PC-3 (cell line): ENCODE results near the gene SQOR. TPM values are rescaled to one million over a fixed set of nuclear protein-coding genes. Genes with fewer than 3 reads are reported as not detected.

Source experiments
- ATAC-seq: fragments of 200-7000 bp; cut with Tn5 transposase; 2 replicates; pipeline ENCODE4 v1.9.1; 2020; ENCODE audit warnings: mild to moderate bottlenecking, moderate library complexity
- BruUV-seq: library from RNA; stranded (reverse); fragments of 400-500 nt; replicated peaks from 2 replicates; lab custom pipeline; 2021; lab: Mats Ljungman, UMichigan
- CTCF ChIA-PET: fragments of 300-600 bp; sonication (Branson Sonifier 250); formaldehyde crosslinking; loops from one replicate; lab custom pipeline; 2022; ENCODE audit warnings: antibody characterized with exemption; lab: Charles Lee
- POLR2A ChIA-PET: fragments of 300-600 bp; sonication (Branson Sonifier 250); formaldehyde crosslinking; loops from one replicate; lab custom pipeline; 2022; ENCODE audit warnings: antibody characterized with exemption; ENCODE audit not compliant: unreplicated experiment; lab: Charles Lee
- DNase-seq: peaks from one replicate; pipeline ENCODE4 v3.0.0-alpha.2; 2015
- H2AFZ ChIP-seq: fragments of 300-600 bp; sonication (generic); 2 replicates; pipeline ENCODE4 v1.6.0; 2016; ENCODE audit warnings: antibody characterized with exemption, low read length
- H3F3A ChIP-seq: fragments of 300-600 bp; sonication (generic); one replicate; pipeline ENCODE4 v1.6.0; 2017; ENCODE audit warnings: antibody characterized with exemption, low read length, control low read depth, mild to moderate bottlenecking; ENCODE audit not compliant: unreplicated experiment
- H3K27ac ChIP-seq: fragments of 300-600 bp; sonication (generic); 2 replicates; pipeline ENCODE4 v1.5.1; 2016; ENCODE audit warnings: mild to moderate bottlenecking, low read length
- H3K27me3 ChIP-seq: fragments of 300-600 bp; sonication (generic); 2 replicates; pipeline ENCODE4 v1.6.1; 2016; ENCODE audit warnings: low read length, mixed read lengths
- H3K36me3 ChIP-seq: fragments of 300-600 bp; sonication (generic); 2 replicates; pipeline ENCODE4 v1.6.1; 2016; ENCODE audit warnings: low read depth, mixed run types, low read length, mixed read lengths
- H3K4me1 ChIP-seq: fragments of 300-600 bp; sonication (generic); 2 replicates; pipeline ENCODE4 v1.5.1; 2016; ENCODE audit warnings: low read length; ENCODE audit not compliant: insufficient read depth
- H3K4me2 ChIP-seq: fragments of 300-600 bp; sonication (generic); 2 replicates; pipeline ENCODE4 v1.6.0; 2016; ENCODE audit warnings: low read length
- H3K4me3 ChIP-seq: fragments of 300-600 bp; sonication (generic); 2 replicates; pipeline ENCODE4 v1.5.1; 2016; ENCODE audit warnings: mild to moderate bottlenecking, low read length, mixed read lengths
- H3K79me2 ChIP-seq: fragments of 300-600 bp; sonication (generic); 2 replicates; pipeline ENCODE4 v1.6.1; 2017; ENCODE audit warnings: low read length, mixed read lengths
- H3K9ac ChIP-seq: fragments of 300-600 bp; sonication (generic); 2 replicates; pipeline ENCODE4 v1.6.0; 2016; ENCODE audit warnings: mild to moderate bottlenecking, low read length
- H3K9me2 ChIP-seq: fragments of 300-600 bp; sonication (generic); replicated peaks from 2 replicates; pipeline ENCODE4 v1.6.1; 2016; ENCODE audit warnings: mixed run types, low read length, mixed read lengths
- H3K9me3 ChIP-seq: fragments of 300-600 bp; sonication (generic); 2 replicates; pipeline ENCODE4 v1.6.1; 2016; ENCODE audit warnings: low read length, mixed read lengths
- H4K20me1 ChIP-seq: fragments of 300-600 bp; sonication (generic); 2 replicates; pipeline ENCODE4 v1.6.1; 2016; ENCODE audit warnings: low read length, mixed read lengths
- EZH2 ChIP-seq: fragments of 300-600 bp; sonication (generic); IDR thresholded peaks from one replicate; pipeline ENCODE4 v1.6.1; 2017; ENCODE audit warnings: antibody characterized with exemption, mild to moderate bottlenecking, low read length; ENCODE audit not compliant: unreplicated experiment
- EZH2phosphoT487 ChIP-seq: fragments of 300-600 bp; sonication (generic); IDR thresholded peaks from 2 replicates; pipeline ENCODE4 v1.6.1; 2018; ENCODE audit warnings: mild to moderate bottlenecking, antibody characterized with exemption, low read length, borderline replicate concordance
- intact Hi-C: fragments of 100-400 bp; cut with micrococcal nuclease; formaldehyde crosslinking; loops from 2 replicates; pipeline ENCODE4 v1.9.0; 2023
- total RNA-seq: library from RNA; depleted of rRNA; stranded (reverse); fragments of >200 nt; gene quantifications from 2 replicates; pipeline ENCODE4 v1.2.3, GENCODE V29; 2014
- TF ChIP-seq, protein P1 (sequence below): fragments of 300-600 bp; sonication (generic); conservative IDR thresholded peaks from 2 replicates; pipeline ENCODE4 v1.5.1; 2017; ENCODE audit warnings: antibody characterized with exemption, low read depth, mild to moderate bottlenecking, low read length

The SQOR gene
- total RNA-seq, 1 experiment from 2014 or later = 86.1 TPM

- no TSS peak for BruUV-seq
- POLR2A ChIA-PET = no interaction called here
- intact Hi-C loops = no loop called here
- H3K27me3 ChIP-seq = no peaks in the 10 kb centered on the region
- no peak for DNase-seq
- no peak overlapping the region for H3K9ac ChIP-seq
- peaks cover 8% of the 10 kb centered on the region; the same call in 1 of the 2 replicates for H3K79me2 ChIP-seq
- no peaks in the 10 kb centered on the region for H3K9me3 ChIP-seq
- no peak overlapping the region for H3K27ac ChIP-seq
- no peak overlapping the region for H2AFZ ChIP-seq
- H3K36me3 ChIP-seq = no peaks in the 10 kb centered on the region
- CTCF ChIA-PET = no interaction called here
- ATAC-seq = no peak
- no peaks in the 10 kb centered on the region for H3K4me1 ChIP-seq
- H3F3A ChIP-seq = no peaks in the 10 kb centered on the region
- no peak overlapping the region for H3K4me3 ChIP-seq
- TF ChIP-seq EZH2phosphoT487 = no peak
- TF ChIP-seq EZH2 = no peak
- TF ChIP-seq, protein P1, sequence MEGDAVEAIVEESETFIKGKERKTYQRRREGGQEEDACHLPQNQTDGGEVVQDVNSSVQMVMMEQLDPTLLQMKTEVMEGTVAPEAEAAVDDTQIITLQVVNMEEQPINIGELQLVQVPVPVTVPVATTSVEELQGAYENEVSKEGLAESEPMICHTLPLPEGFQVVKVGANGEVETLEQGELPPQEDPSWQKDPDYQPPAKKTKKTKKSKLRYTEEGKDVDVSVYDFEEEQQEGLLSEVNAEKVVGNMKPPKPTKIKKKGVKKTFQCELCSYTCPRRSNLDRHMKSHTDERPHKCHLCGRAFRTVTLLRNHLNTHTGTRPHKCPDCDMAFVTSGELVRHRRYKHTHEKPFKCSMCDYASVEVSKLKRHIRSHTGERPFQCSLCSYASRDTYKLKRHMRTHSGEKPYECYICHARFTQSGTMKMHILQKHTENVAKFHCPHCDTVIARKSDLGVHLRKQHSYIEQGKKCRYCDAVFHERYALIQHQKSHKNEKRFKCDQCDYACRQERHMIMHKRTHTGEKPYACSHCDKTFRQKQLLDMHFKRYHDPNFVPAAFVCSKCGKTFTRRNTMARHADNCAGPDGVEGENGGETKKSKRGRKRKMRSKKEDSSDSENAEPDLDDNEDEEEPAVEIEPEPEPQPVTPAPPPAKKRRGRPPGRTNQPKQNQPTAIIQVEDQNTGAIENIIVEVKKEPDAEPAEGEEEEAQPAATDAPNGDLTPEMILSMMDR = no peak
- H3K4me2 ChIP-seq = no peak overlapping the region
- H3K9me2 ChIP-seq = no peaks in the 10 kb centered on the region
- no peaks in the 10 kb centered on the region for H4K20me1 ChIP-seq
Measured at GRCh38 chr15:45603881-45604280, 30.9 kb upstream of the SQOR start.

DNA sequence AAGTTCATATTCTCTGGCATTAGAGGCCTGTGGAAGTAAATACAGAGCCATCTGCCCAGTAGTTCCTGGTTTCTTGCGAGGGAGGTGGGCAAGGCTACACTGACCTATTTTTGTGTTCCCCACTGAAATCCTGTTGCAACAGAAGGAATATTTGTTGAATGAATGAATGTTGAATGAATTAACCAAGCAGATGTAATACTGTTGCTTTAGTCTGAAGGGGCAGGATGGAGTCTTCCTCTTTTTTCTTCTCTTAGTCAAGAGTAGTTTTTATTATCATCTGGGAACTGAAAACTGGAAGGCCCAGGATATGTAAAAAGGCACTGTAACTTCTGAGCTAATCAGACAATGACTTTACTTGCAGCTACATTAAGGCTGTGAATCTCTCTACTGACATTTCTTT, 30.5 kb upstream of the SQOR start:
- Histone ChIP-seq H3K9ac (no peak overlapping the region), H3K4me1 (no peaks in the 10 kb centered on the region), H3K27me3 (no peaks in the 10 kb centered on the region), H3F3A (no peaks in the 10 kb centered on the region), H4K20me1 (no peaks in the 10 kb centered on the region), H3K36me3 (no peaks in the 10 kb centered on the region), H3K79me2 (peaks cover 8% of the 10 kb centered on the region; the same call in 1 of the 2 replicates), H3K4me3 (no peak overlapping the region), H3K4me2 (no peak overlapping the region), H3K27ac (no peak overlapping the region), H3K9me2 (no peaks in the 10 kb centered on the region), H2AFZ (no peak overlapping the region), H3K9me3 (no peaks in the 10 kb centered on the region)
- no peak for TF ChIP-seq EZH2
- TF ChIP-seq, protein P1 = no peak
- TF ChIP-seq EZH2phosphoT487 = no peak
- POLR2A ChIA-PET = no interaction called here
- intact Hi-C loops = no loop called here
- DNase-seq (no peak), ATAC-seq (no peak)
- BruUV-seq = no TSS peak
- CTCF ChIA-PET = no interaction called here

GRCh38 chr15:45606413-45606812, 28.4 kb upstream of the SQOR start:
- Histone ChIP-seq H3K9ac (no peak overlapping the region), H3K4me3 (no peak overlapping the region), H3K36me3 (no peaks in the 10 kb centered on the region), H3K27me3 (no peaks in the 10 kb centered on the region), H3K9me2 (no peaks in the 10 kb centered on the region), H4K20me1 (no peaks in the 10 kb centered on the region), H3K27ac (no peak overlapping the region), H3K9me3 (no peaks in the 10 kb centered on the region), H3K79me2 (peaks cover 5% of the 10 kb centered on the region; the same call in 1 of the 2 replicates), H3K4me1 (no peaks in the 10 kb centered on the region), H3F3A (no peaks in the 10 kb centered on the region), H2AFZ (no peak overlapping the region), H3K4me2 (no peak overlapping the region)
- CTCF ChIA-PET = no interaction called here
- DNase-seq (no peak), ATAC-seq (no peak)
- intact Hi-C loops = no loop called here
- POLR2A ChIA-PET = no interaction called here
- no peak for TF ChIP-seq EZH2
- BruUV-seq = no TSS peak
